B cell (primary cell): ENCODE measurements around the gene RIMBP2. TPM values are rescaled to one million over a fixed set of nuclear protein-coding genes. Genes with fewer than 3 reads are reported as not detected.

ENCODE experiments used
- ATAC-seq: fragments of 200-7000 bp; cut with Tn5 transposase; one replicate; pipeline ENCODE4 v1.10.0; 2021; ENCODE audit warnings: low read depth, mild to moderate bottlenecking, moderate number of reproducible peaks, moderate library complexity
- CTCF ChIA-PET: fragments of 350-600 bp; sonication (Branson Sonifier 250); formaldehyde crosslinking; loops from one replicate; lab custom pipeline; 2021; ENCODE audit warnings: antibody characterized with exemption, inconsistent platforms; lab: Charles Lee
- POLR2A ChIA-PET: fragments of 350-600 bp; sonication (Branson Sonifier 250); formaldehyde crosslinking; loops from one replicate; lab custom pipeline; 2021; ENCODE audit warnings: antibody characterized with exemption; lab: Charles Lee
- DNase-seq: peaks from one replicate; pipeline ENCODE4 v3.0.0; 2013
- H2AFZ ChIP-seq: 2 replicates; pipeline ENCODE4 v1.6.1; 2012; ENCODE audit warnings: mild to moderate bottlenecking, low read depth, low read length; ENCODE audit not compliant: insufficient read depth, poor library complexity, severe bottlenecking
- H3K27ac ChIP-seq, 2 donors: 1 replicate in 1 of 2; 2 replicates in 1 of 2; pipeline ENCODE4 v1.5.1; 2012 to 2013; ENCODE audit warnings: low read length in 2 of 2, mild to moderate bottlenecking in 2 of 2, moderate library complexity in 1 of 2
- H3K27me3 ChIP-seq, 4 experiments: fragments of 200-600 bp in 1 of 4; sonication (generic) in 1 of 4; replicated peaks in 1 of 4; 1 replicate in 2 of 4; 2 replicates in 2 of 4; pipeline versions ENCODE4 v1.6.1 to v1.7.0; 2013 to 2016; ENCODE audit warnings: low read length in 3 of 4, mild to moderate bottlenecking in 2 of 4, mixed read lengths in 1 of 4, moderate library complexity in 1 of 4; ENCODE audit not compliant: insufficient read depth in 4 of 4, control insufficient read depth in 3 of 4; ENCODE audit errors: control extremely low read depth in 1 of 4
- H3K36me3 ChIP-seq, 2 experiments: replicated peaks in 1 of 2; 1 replicate in 1 of 2; 2 replicates in 1 of 2; pipeline versions ENCODE4 v1.6.1 to v1.7.1; 2013; ENCODE audit warnings: low read length in 1 of 2; ENCODE audit not compliant: insufficient read depth in 2 of 2, control insufficient read depth in 1 of 2; ENCODE audit errors: control extremely low read depth in 1 of 2, extremely low read depth in 1 of 2
- H3K4me1 ChIP-seq, 2 donors: fragments of 200-600 bp in 1 of 2; sonication (generic) in 1 of 2; 1 replicate in 1 of 2; 2 replicates in 1 of 2; pipeline versions ENCODE4 v1.5.1 to v1.6.1; 2013 to 2017; ENCODE audit warnings: low read length in 2 of 2; ENCODE audit not compliant: control insufficient read depth in 2 of 2, insufficient read depth in 2 of 2
- H3K4me2 ChIP-seq: replicated peaks from 2 replicates; pipeline ENCODE3; 2012; ENCODE audit warnings: mild to moderate bottlenecking, low read depth, low read length; ENCODE audit not compliant: poor library complexity, severe bottlenecking
- H3K4me3 ChIP-seq, 5 experiments: fragments of 200-600 bp in 1 of 5; sonication (generic) in 1 of 5; 1 replicate in 3 of 5; 2 replicates in 2 of 5; pipeline versions ENCODE4 v1.5.1 to v1.7.0; 2011 to 2016; ENCODE audit warnings: low read length in 4 of 5, mild to moderate bottlenecking in 4 of 5, low read depth in 2 of 5, control low read depth in 1 of 5, moderate library complexity in 1 of 5; ENCODE audit not compliant: insufficient read depth in 1 of 5; ENCODE audit errors: control extremely low read depth in 1 of 5, extremely low read depth in 1 of 5
- H3K79me2 ChIP-seq: fragments of 200-600 bp; sonication (generic); one replicate; pipeline ENCODE4 v1.6.0; 2016; ENCODE audit warnings: low read length; ENCODE audit not compliant: control insufficient read depth, insufficient read depth
- H3K9ac ChIP-seq: fragments of 200-600 bp; sonication (generic); 2 replicates; pipeline ENCODE4 v1.6.1; 2017; ENCODE audit warnings: mild to moderate bottlenecking, low read length, moderate library complexity
- H3K9me3 ChIP-seq, 3 donors: one replicate each; pipeline versions ENCODE4 v1.6.1 to v1.7.1; 2013; ENCODE audit warnings: low read length in 2 of 3; ENCODE audit not compliant: control insufficient read depth in 2 of 3, insufficient read depth in 1 of 3; ENCODE audit errors: control extremely low read depth in 1 of 3
- H4K20me1 ChIP-seq: 2 replicates; pipeline ENCODE4 v1.6.0; 2012; ENCODE audit warnings: mild to moderate bottlenecking, low read length; ENCODE audit not compliant: insufficient read depth, control insufficient read depth, poor library complexity, severe bottlenecking
- H3K27ac Mint-ChIP-seq: one replicate; pipeline ENCODE4 v1.8.0; 2021; ENCODE audit warnings: mixed read lengths
- H3K27me3 Mint-ChIP-seq: one replicate; pipeline ENCODE4 v1.8.0; 2021; ENCODE audit warnings: mixed read lengths
- H3K4me1 Mint-ChIP-seq: one replicate; pipeline ENCODE4 v1.8.0; 2021; ENCODE audit warnings: mixed read lengths
- H3K4me3 Mint-ChIP-seq: one replicate; pipeline ENCODE4 v1.8.0; 2021; ENCODE audit warnings: mixed read lengths
- H3K9me3 Mint-ChIP-seq: one replicate; pipeline ENCODE4 v1.8.0; 2022; ENCODE audit warnings: mixed read lengths; ENCODE audit not compliant: insufficient read depth
- EZH2 ChIP-seq: IDR thresholded peaks from 2 replicates; pipeline ENCODE4 v1.6.1; 2012; ENCODE audit warnings: borderline replicate concordance, low read depth, mild to moderate bottlenecking, moderate library complexity, low read length; ENCODE audit not compliant: insufficient read depth, poor library complexity, severe bottlenecking
- WGBS: methylation state at CpG from one replicate; pipeline ENCODE4 v1.1.5; 2013; ENCODE audit warnings: missing lambda C conversion rate; ENCODE audit not compliant: insufficient coverage; 5-methylcytosine and 5-hydroxymethylcytosine counted together
- intact Hi-C: fragments of 100-400 bp; cut with micrococcal nuclease; formaldehyde crosslinking; loops from one replicate; pipeline ENCODE4 v1.10.0; 2022
- polyA plus RNA-seq: library from polyadenylated mRNA; depleted of rRNA; stranded (reverse); fragments of >200 nt; gene quantifications from 2 replicates; pipeline ENCODE4 v1.2.3, GENCODE V29; 2012
- total RNA-seq, 2 donors: library from RNA; stranded (reverse); fragments of 120-200 nt in 1 of 2; gene quantifications; 1 replicate in 1 of 2; 2 replicates in 1 of 2; pipeline versions ENCODE4 v1.2.3 to v1.2.4, GENCODE V29; 2013 to 2022
- TF ChIP-seq, protein P1 (sequence below): fragments of 200-600 bp; IDR thresholded peaks from one replicate; pipeline ENCODE4 v1.8.0; 2022; ENCODE audit warnings: antibody characterized with exemption, mild to moderate bottlenecking

Gene RIMBP2
- total and polyA plus RNA-seq, 2 donors (not counting 1 experiment from before 2014, with no cell fraction given): not detected

DNA sequence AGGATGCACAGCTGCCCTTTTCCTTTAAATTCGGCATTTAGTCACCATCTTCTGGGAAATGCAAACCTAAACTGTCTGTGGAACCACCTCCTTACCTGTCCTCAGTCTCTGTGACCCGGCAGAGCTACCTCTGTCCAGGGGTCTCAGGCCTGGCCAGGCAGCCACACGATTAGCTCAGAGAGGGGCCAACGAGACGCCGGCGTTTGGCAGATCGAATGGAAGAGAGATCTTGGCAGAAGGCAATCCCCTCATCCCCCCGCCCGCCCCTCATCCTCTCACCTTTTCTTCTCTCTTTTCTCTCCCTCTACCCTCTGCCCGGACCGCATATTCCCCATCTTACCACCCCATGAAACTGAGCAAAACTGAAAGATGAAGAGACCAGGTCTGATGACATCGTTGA, 277.4 kb downstream of the RIMBP2 start:
- 91% methylated on average over 9 of the region's 13 CpGs for WGBS
- Histone ChIP-seq H3K4me1 (no peaks in the 10 kb centered on the region), H3K4me2 (no peak overlapping the region), H3K4me3 (no peak overlapping the region), H2AFZ (no peak overlapping the region), H3K27me3 (no peaks in the 10 kb centered on the region), H4K20me1 (no peaks in the 10 kb centered on the region), H3K27ac (no peak overlapping the region), H3K9ac (no peak overlapping the region), H3K36me3 (no peaks in the 10 kb centered on the region), H3K79me2 (no peaks in the 10 kb centered on the region), H3K9me3 (peaks cover 0 to 56% (median 0%) of the 10 kb centered on the region in 3 donors)
- intact Hi-C loops: no loop called here
- ChIA-PET POLR2A (no interaction called here), CTCF (interaction anchor here (0.5 kb wide), 1 partner anchor 217 kb away, joined by 4 read pairs; no protein-coding TSS in a partner anchor)
- H3K9me3 Mint-ChIP-seq: peaks cover 3% of the 10 kb centered on the region
- no peaks in the 10 kb centered on the region for H3K4me1 Mint-ChIP-seq
- H3K27ac Mint-ChIP-seq: no peak overlapping the region
- H3K4me3 Mint-ChIP-seq: no peak overlapping the region
- ATAC-seq (no peak), DNase-seq (no peak)
- H3K27me3 Mint-ChIP-seq: no peaks in the 10 kb centered on the region
- TF ChIP-seq, protein P1, sequence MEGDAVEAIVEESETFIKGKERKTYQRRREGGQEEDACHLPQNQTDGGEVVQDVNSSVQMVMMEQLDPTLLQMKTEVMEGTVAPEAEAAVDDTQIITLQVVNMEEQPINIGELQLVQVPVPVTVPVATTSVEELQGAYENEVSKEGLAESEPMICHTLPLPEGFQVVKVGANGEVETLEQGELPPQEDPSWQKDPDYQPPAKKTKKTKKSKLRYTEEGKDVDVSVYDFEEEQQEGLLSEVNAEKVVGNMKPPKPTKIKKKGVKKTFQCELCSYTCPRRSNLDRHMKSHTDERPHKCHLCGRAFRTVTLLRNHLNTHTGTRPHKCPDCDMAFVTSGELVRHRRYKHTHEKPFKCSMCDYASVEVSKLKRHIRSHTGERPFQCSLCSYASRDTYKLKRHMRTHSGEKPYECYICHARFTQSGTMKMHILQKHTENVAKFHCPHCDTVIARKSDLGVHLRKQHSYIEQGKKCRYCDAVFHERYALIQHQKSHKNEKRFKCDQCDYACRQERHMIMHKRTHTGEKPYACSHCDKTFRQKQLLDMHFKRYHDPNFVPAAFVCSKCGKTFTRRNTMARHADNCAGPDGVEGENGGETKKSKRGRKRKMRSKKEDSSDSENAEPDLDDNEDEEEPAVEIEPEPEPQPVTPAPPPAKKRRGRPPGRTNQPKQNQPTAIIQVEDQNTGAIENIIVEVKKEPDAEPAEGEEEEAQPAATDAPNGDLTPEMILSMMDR: no peak
- TF ChIP-seq EZH2: no peak

DNA sequence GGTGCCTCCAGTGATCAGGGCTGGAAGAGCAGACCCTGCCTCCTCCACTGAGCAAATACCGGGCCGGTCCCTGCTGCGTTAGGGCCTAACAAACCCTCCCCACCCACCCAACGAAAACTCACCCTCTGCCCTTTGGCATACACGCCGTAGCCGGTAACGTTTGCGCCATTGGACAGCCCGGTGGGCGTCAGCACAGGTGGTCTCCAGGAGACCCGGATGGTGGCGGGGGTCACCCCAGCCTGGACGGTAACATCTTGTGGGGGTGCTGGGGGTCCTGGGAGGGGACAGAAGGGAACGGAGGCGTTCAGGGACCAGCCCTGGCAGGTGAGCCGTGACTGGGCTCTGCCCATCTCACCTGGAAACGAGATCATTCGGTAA, 277.9 kb downstream of the RIMBP2 start:
- TF ChIP-seq EZH2: no peak
- TF ChIP-seq, protein P1: no peak

More for the DNA sequence above, 277.9 kb downstream of the RIMBP2 start:
- H4K20me1 ChIP-seq: no peaks in the 10 kb centered on the region
- peaks cover 0 to 56% (median 0%) of the 10 kb centered on the region in 3 donors for H3K9me3 ChIP-seq
- no peaks in the 10 kb centered on the region for H3K4me1 Mint-ChIP-seq
- ChIA-PET CTCF (no interaction called here), POLR2A (no interaction called here)
- H3K4me1 ChIP-seq: no peaks in the 10 kb centered on the region
- no peak overlapping the region for H3K4me2 ChIP-seq
- no peak overlapping the region for H3K27ac Mint-ChIP-seq
- peaks cover 3% of the 10 kb centered on the region for H3K9me3 Mint-ChIP-seq
- DNase-seq (no peak), ATAC-seq (no peak)
- H3K27ac ChIP-seq: no peak overlapping the region
- H3K9ac ChIP-seq: no peak overlapping the region
- H3K27me3 Mint-ChIP-seq: no peaks in the 10 kb centered on the region
- H3K79me2 ChIP-seq: no peaks in the 10 kb centered on the region
- 97% methylated on average over 16 of the region's 19 CpGs for WGBS
- no peak overlapping the region for H2AFZ ChIP-seq
- no peaks in the 10 kb centered on the region for H3K36me3 ChIP-seq
- no peak overlapping the region for H3K4me3 Mint-ChIP-seq
- intact Hi-C loops: no loop called here
- H3K4me3 ChIP-seq: no peak overlapping the region
- H3K27me3 ChIP-seq: no peaks in the 10 kb centered on the region
